Vagina (tissue), 2 donors: Measurements from ENCODE around the gene BGN.

Source experiments
- POLR2A ChIP-seq, 2 donors: fragments of 450-650 bp; IDR thresholded peaks; one replicate each; pipeline ENCODE4 v1.6.1; 2017; ENCODE audit warnings: antibody characterized with exemption in 2 of 2, mild to moderate bottlenecking in 2 of 2, moderate library complexity in 2 of 2
- TF ChIP-seq, protein P1 (sequence below), 3 experiments: fragments of 450-650 bp in 2 of 3; fragments of 200-600 bp in 1 of 3; sonication (generic) in 1 of 3; IDR thresholded peaks; one replicate each; pipeline ENCODE4 v1.5.1; 2017 to 2019; ENCODE audit warnings: antibody characterized with exemption in 3 of 3, mild to moderate bottlenecking in 2 of 3, moderate library complexity in 2 of 3

DNA sequence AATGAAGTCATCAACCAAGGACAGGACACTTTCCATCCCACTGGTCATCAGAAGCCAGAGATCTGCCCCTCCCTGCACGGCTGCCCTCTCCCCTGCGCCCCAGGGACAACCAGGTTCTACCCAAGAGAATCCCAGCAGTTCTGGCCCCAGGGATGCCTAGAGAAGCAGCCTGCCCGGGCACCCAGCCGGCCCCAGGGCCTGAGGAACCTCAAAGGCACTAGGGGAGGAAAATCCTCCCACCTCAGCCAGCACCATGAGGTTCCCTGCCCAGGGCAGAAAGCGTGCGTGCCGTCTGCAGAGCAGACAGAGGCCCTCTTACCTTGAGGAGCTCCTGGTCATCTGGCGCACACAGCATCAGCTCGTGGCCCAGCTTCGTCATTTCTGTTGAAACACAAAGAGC is 32.5 kb upstream of the BGN start:
- TF ChIP-seq, protein P1, sequence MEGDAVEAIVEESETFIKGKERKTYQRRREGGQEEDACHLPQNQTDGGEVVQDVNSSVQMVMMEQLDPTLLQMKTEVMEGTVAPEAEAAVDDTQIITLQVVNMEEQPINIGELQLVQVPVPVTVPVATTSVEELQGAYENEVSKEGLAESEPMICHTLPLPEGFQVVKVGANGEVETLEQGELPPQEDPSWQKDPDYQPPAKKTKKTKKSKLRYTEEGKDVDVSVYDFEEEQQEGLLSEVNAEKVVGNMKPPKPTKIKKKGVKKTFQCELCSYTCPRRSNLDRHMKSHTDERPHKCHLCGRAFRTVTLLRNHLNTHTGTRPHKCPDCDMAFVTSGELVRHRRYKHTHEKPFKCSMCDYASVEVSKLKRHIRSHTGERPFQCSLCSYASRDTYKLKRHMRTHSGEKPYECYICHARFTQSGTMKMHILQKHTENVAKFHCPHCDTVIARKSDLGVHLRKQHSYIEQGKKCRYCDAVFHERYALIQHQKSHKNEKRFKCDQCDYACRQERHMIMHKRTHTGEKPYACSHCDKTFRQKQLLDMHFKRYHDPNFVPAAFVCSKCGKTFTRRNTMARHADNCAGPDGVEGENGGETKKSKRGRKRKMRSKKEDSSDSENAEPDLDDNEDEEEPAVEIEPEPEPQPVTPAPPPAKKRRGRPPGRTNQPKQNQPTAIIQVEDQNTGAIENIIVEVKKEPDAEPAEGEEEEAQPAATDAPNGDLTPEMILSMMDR (IDR thresholded peaks at IDR 0.05): no peak
- no peak for TF ChIP-seq POLR2A (IDR thresholded peaks at IDR 0.05)
